Endometrial microvascular endothelial cells (primary cell): ENCODE results near the gene VPS18. TPM values are rescaled to one million over a fixed set of nuclear protein-coding genes. Genes with fewer than 3 reads are reported as not detected.
"Not testable (repeated sequence)": the region's sequence is repeated elsewhere in the genome, so short reads cannot be mapped to it uniquely, and the experiment has no call there.

Source experiments
- in situ Hi-C: cut with HindIII; loops from 2 replicates; pipeline ENCODE4 v1.10.0; 2017; ENCODE audit warnings: low sequenced_read_pairs, low pct_unique_long_range_greater_than_20kb; ENCODE audit errors: inconsistent ontology term
- total RNA-seq: library from RNA; depleted of rRNA; stranded (reverse); fragments of >200 nt; gene quantifications from one replicate; pipeline ENCODE4 v1.2.3, GENCODE V29; 2015; ENCODE audit errors: inconsistent ontology term

VPS18 gene
- 52.5 TPM for total RNA-seq

GRCh38 chr15:40893733-40894680, at the start of gene VPS18:
Gene VPS18, plus strand, starts transcription at chr15:40894450. Its CDS starts 319 bp downstream, at chr15:40894769.
- in situ Hi-C loops, result no loop called here

- in situ Hi-C loops, result no loop called here
These were observed 49.6 kb upstream of the VPS18 start for GRCh38 chr15:40844696-40845030.

- in situ Hi-C loops, result no loop called here
These were observed 49.2 kb upstream of the VPS18 start for GRCh38 chr15:40845036-40845435.

GRCh38 chr15:40845511-40846284, 48.6 kb upstream of the VPS18 start:
- in situ Hi-C loops, result no loop called here

GRCh38 chr15:40846841-40847222, 47.4 kb upstream of the VPS18 start:
- in situ Hi-C loops, result no loop called here

GRCh38 chr15:40847223-40847961, 46.9 kb upstream of the VPS18 start:
- in situ Hi-C loops, result no loop called here

- in situ Hi-C loops, result no loop called here
These were observed 43.6 kb upstream of the VPS18 start for GRCh38 chr15:40850576-40851112.

GRCh38 chr15:40852529-40852928, 41.7 kb upstream of the VPS18 start:
- in situ Hi-C loops, result no loop called here

- in situ Hi-C loops, result no loop called here
These were observed 40.9 kb upstream of the VPS18 start for GRCh38 chr15:40853241-40853890.

GRCh38 chr15:40854161-40854560, 40.1 kb upstream of the VPS18 start:
- in situ Hi-C loops, result no loop called here

GRCh38 chr15:40855706-40856234, 38.5 kb upstream of the VPS18 start:
- in situ Hi-C loops, result no loop called here

- in situ Hi-C loops, result no loop called here
These were observed 37.5 kb upstream of the VPS18 start for GRCh38 chr15:40856746-40857145.

GRCh38 chr15:40857601-40858341, 36.5 kb upstream of the VPS18 start:
- in situ Hi-C loops, result no loop called here

- in situ Hi-C loops, result no loop called here
These were observed 35.5 kb upstream of the VPS18 start for GRCh38 chr15:40858706-40859105.

GRCh38 chr15:40859206-40859851, 34.9 kb upstream of the VPS18 start:
- in situ Hi-C loops, result no loop called here

GRCh38 chr15:40861147-40861546, 33.1 kb upstream of the VPS18 start:
- in situ Hi-C loops, result not testable (repeated sequence)

- in situ Hi-C loops, result no loop called here
These were observed 30.5 kb upstream of the VPS18 start for GRCh38 chr15:40863660-40864270.
